MCF 10A (cell line): ENCODE results near the gene SERPIND1. TPM values are rescaled to one million over a fixed set of nuclear protein-coding genes. Genes with fewer than 3 reads are reported as not detected.

Experiments used
- BruUV-seq: library from RNA; stranded (reverse); fragments of 400-500 nt; replicated peaks from 2 replicates; lab custom pipeline; 2021; lab: Mats Ljungman, UMichigan
- CTCF ChIA-PET: fragments of 300-600 bp; sonication (Branson Sonifier 250); formaldehyde crosslinking; extraction: SDS; loops from one replicate; lab custom pipeline; 2021; ENCODE audit warnings: antibody characterized with exemption, inconsistent platforms; lab: Yijun Ruan, JAX
- POLR2A ChIA-PET: fragments of 300-600, 350-650 bp; sonication (Branson Sonifier 250); formaldehyde crosslinking; extraction: SDS; loops from one replicate; lab custom pipeline; 2020; ENCODE audit warnings: antibody characterized with exemption, inconsistent platforms; lab: Yijun Ruan, JAX
- DNase-seq: peaks from one replicate; pipeline ENCODE4 v3.0.0-alpha.2; 2018; ENCODE audit not compliant: unreplicated experiment
- H3K27ac Mint-ChIP-seq: one replicate; pipeline ENCODE4 v1.8.0; 2022; ENCODE audit warnings: mild to moderate bottlenecking, low read depth, mixed read lengths; ENCODE audit not compliant: unreplicated experiment
- H3K27me3 Mint-ChIP-seq: one replicate; pipeline ENCODE4 v1.8.0; 2022; ENCODE audit warnings: mixed read lengths; ENCODE audit not compliant: insufficient read depth, unreplicated experiment
- H3K36me3 Mint-ChIP-seq: one replicate; pipeline ENCODE4 v1.8.0; 2022; ENCODE audit warnings: mild to moderate bottlenecking, moderate library complexity, mixed read lengths; ENCODE audit not compliant: insufficient read depth, unreplicated experiment
- H3K4me1 Mint-ChIP-seq: one replicate; pipeline ENCODE4 v1.8.0; 2022; ENCODE audit warnings: mixed read lengths; ENCODE audit not compliant: insufficient read depth, unreplicated experiment
- H3K4me3 Mint-ChIP-seq: one replicate; pipeline ENCODE4 v1.8.0; 2022; ENCODE audit warnings: mild to moderate bottlenecking, moderate library complexity, mixed read lengths; ENCODE audit not compliant: unreplicated experiment
- H3K9me3 Mint-ChIP-seq: one replicate; pipeline ENCODE4 v1.8.0; 2022; ENCODE audit warnings: mixed read lengths; ENCODE audit not compliant: unreplicated experiment
- CTCF ChIP-seq: fragments of 200-600 bp; IDR thresholded peaks from one replicate; pipeline ENCODE4 v1.8.0; 2022; ENCODE audit warnings: antibody characterized with exemption, mild to moderate bottlenecking; ENCODE audit not compliant: unreplicated experiment
- intact Hi-C: fragments of 100-400 bp; cut with micrococcal nuclease; formaldehyde crosslinking; loops from 2 replicates; pipeline ENCODE4 v1.14.1; 2022
- total RNA-seq: library from RNA; stranded (reverse); gene quantifications from 2 replicates; pipeline ENCODE4 v1.2.3, GENCODE V29; 2022

SERPIND1 gene
- total RNA-seq, 1 experiment from 2014 or later: not detected

- Mint-ChIP-seq H3K36me3 (peaks cover 47% of the 10 kb centered on the region), H3K4me1 (peaks cover 12% of the 10 kb centered on the region), H3K4me3 (no peak overlapping the region), H3K9me3 (no peaks in the 10 kb centered on the region), H3K27me3 (no peaks in the 10 kb centered on the region), H3K27ac (no peak overlapping the region)
- intact Hi-C loops: no loop called here
- ChIA-PET POLR2A (no interaction called here), CTCF (interaction anchor here (0.7 kb wide), 1 partner anchor 18 kb away, joined by 3 read pairs; no protein-coding TSS in a partner anchor)
- no peak for DNase-seq
- TF ChIP-seq CTCF: no peak
- BruUV-seq: no TSS peak
Observed at GRCh38 chr22:20746431-20747189, 27.3 kb upstream of the SERPIND1 start.

GRCh38 chr22:20747223-20747622, 26.7 kb upstream of the SERPIND1 start:
- no TSS peak for BruUV-seq
- TF ChIP-seq CTCF: no peak
- no peak for DNase-seq
- H3K4me3 Mint-ChIP-seq: no peak overlapping the region
- no peak overlapping the region for H3K27ac Mint-ChIP-seq
- no peaks in the 10 kb centered on the region for H3K27me3 Mint-ChIP-seq
- H3K9me3 Mint-ChIP-seq: no peaks in the 10 kb centered on the region
- ChIA-PET POLR2A (no interaction called here), CTCF (interaction anchor here (0.7 kb wide), 1 partner anchor 17 kb away, joined by 3 read pairs; no protein-coding TSS in a partner anchor)
- H3K4me1 Mint-ChIP-seq: peaks cover 12% of the 10 kb centered on the region
- intact Hi-C loops: no loop called here
- peaks cover 47% of the 10 kb centered on the region for H3K36me3 Mint-ChIP-seq

- Mint-ChIP-seq H3K4me1 (peaks cover 12% of the 10 kb centered on the region), H3K4me3 (no peak overlapping the region), H3K36me3 (peaks cover 52% of the 10 kb centered on the region), H3K27me3 (no peaks in the 10 kb centered on the region), H3K9me3 (no peaks in the 10 kb centered on the region), H3K27ac (no peak overlapping the region)
- BruUV-seq: no TSS peak
- TF ChIP-seq CTCF: no peak
- CTCF ChIA-PET: interaction anchor here (0.6 kb wide), 1 partner anchor 326 kb away, joined by 3 read pairs; no protein-coding TSS in a partner anchor
- POLR2A ChIA-PET: no interaction called here
- no peak for DNase-seq
- intact Hi-C loops: no loop called here
Observed at GRCh38 chr22:20748082-20748481, 25.8 kb upstream of the SERPIND1 start.

- H3K9me3 Mint-ChIP-seq: no peaks in the 10 kb centered on the region
- BruUV-seq: no TSS peak
- no peaks in the 10 kb centered on the region for H3K27me3 Mint-ChIP-seq
- no peak overlapping the region for H3K27ac Mint-ChIP-seq
- no peak for TF ChIP-seq CTCF
- ChIA-PET POLR2A (interaction anchor here (0.7 kb wide), 1 partner anchor 36 kb away, joined by 3 read pairs; no protein-coding TSS in a partner anchor), CTCF (interaction anchor here (0.6 to 0.7 kb wide), 2 partner anchors 8 to 326 kb away, joined by 3 read pairs; no protein-coding TSS in a partner anchor)
- H3K4me1 Mint-ChIP-seq: peaks cover 12% of the 10 kb centered on the region
- peaks cover 50% of the 10 kb centered on the region for H3K36me3 Mint-ChIP-seq
- H3K4me3 Mint-ChIP-seq: no peak overlapping the region
- intact Hi-C loops: no loop called here
- no peak for DNase-seq
Observed at GRCh38 chr22:20748731-20749428, 25.0 kb upstream of the SERPIND1 start.
